MM.1S (cell line): Measurements from ENCODE around the gene PTPRE.

Source experiments
- EZH2 ChIP-seq: fragments of 300-600 bp; sonication (generic); optimal IDR thresholded peaks from 2 replicates; pipeline ENCODE3; 2017; ENCODE audit warnings: low read depth, mild to moderate bottlenecking, antibody characterized with exemption, low read length, mixed read lengths
- EZH2phosphoT487 ChIP-seq: fragments of 300-600 bp; sonication (generic); IDR thresholded peaks from 2 replicates; pipeline ENCODE4 v1.6.1; 2018; ENCODE audit warnings: antibody characterized with exemption, low read length
- TF ChIP-seq, protein P1 (sequence below): fragments of 300-600 bp; sonication (generic); IDR thresholded peaks from 2 replicates; pipeline ENCODE4 v1.5.1; 2016; ENCODE audit warnings: antibody characterized with exemption, low read length, mixed read lengths

DNA sequence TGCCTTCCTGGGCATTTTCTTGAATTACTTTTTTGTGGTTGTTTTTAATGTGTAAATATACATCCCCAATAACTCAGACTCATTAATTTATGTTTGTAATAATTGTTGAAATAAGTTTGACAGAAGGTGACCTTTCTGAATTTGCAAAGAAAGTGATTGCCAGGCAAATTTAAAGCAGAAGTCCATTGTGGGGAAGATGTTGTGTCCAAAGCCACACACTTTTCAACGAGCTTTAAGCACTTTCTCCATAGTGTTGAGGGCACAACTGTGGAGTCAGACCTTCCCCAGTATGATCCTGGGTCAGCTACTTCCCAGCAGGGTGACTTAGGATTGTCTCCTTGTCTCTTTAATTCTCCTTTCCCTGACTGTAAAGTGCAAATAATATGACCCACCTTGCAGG is 52.5 kb downstream of the PTPRE start:
- TF ChIP-seq, protein P1, sequence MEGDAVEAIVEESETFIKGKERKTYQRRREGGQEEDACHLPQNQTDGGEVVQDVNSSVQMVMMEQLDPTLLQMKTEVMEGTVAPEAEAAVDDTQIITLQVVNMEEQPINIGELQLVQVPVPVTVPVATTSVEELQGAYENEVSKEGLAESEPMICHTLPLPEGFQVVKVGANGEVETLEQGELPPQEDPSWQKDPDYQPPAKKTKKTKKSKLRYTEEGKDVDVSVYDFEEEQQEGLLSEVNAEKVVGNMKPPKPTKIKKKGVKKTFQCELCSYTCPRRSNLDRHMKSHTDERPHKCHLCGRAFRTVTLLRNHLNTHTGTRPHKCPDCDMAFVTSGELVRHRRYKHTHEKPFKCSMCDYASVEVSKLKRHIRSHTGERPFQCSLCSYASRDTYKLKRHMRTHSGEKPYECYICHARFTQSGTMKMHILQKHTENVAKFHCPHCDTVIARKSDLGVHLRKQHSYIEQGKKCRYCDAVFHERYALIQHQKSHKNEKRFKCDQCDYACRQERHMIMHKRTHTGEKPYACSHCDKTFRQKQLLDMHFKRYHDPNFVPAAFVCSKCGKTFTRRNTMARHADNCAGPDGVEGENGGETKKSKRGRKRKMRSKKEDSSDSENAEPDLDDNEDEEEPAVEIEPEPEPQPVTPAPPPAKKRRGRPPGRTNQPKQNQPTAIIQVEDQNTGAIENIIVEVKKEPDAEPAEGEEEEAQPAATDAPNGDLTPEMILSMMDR, result no peak
- no peak for TF ChIP-seq EZH2phosphoT487
- no peak for TF ChIP-seq EZH2
